ENCODE results near the gene AUTS2. TPM values are rescaled to one million over a fixed set of nuclear protein-coding genes. Genes with fewer than 3 reads are reported as not detected.

The AUTS2 gene
- total RNA-seq, 1 experiment from 2014 or later = 256 TPM

GRCh38 chr7:70439651-70440050 lies 841.4 kb downstream of the AUTS2 start:
- no peak overlapping the region for H3K4me2 ChIP-seq (ENCODE audit: insufficient read depth, insufficient read length, low read length)
- H2AK5ac ChIP-seq (ENCODE audit: insufficient read length, low read length) = no peak overlapping the region
- Mint-ChIP-seq H3K4me3 (no peak overlapping the region), H3K4me1 (peaks cover 0 to 5% of the 10 kb centered on the region in 2 experiments; a peak in 1 of 4 replicates), H3K9me3 (no peaks in the 10 kb centered on the region), H3K27ac (no peak overlapping the region), H3K36me3 (ENCODE audit: insufficient read depth in 1 of 3, low read depth in 3 of 3) (no peaks in the 10 kb centered on the region), H3K27me3 (ENCODE audit: low read depth) (peaks cover 1% of the 10 kb centered on the region; the same call in 1 of the 2 replicates)
- H3K79me1 ChIP-seq (ENCODE audit: insufficient read depth, low read depth, low read length, poor library complexity, severe bottlenecking) = no peaks in the 10 kb centered on the region
- H3K4me1 ChIP-seq (ENCODE audit: insufficient read depth, low read length) = no peaks in the 10 kb centered on the region
- H2BK15ac ChIP-seq (ENCODE audit: low read depth, low read length) = no peak overlapping the region
- H3K23me2 ChIP-seq (ENCODE audit: insufficient read length, low read depth, low read length, poor library complexity, severe bottlenecking) = no peaks in the 10 kb centered on the region
- DNase-seq = no peak
- H3K23ac ChIP-seq (ENCODE audit: insufficient read length, low read depth, low read length) = no peak overlapping the region
- no peak overlapping the region for H4K91ac ChIP-seq (ENCODE audit: insufficient read length, low read depth, low read length)
- H3K27me3 ChIP-seq (ENCODE audit: insufficient read depth, low read length) = no peaks in the 10 kb centered on the region
- WGBS (ENCODE audit: extremely low coverage, insufficient read length, low lambda C conversion rate) = no CpG with 5 or more reads among the region's 2 CpGs
- H3K56ac ChIP-seq (ENCODE audit: insufficient read length, low read depth, low read length) = no peak overlapping the region
- H3K9me3 ChIP-seq (ENCODE audit: control insufficient read depth, low read depth, low read length) = no peaks in the 10 kb centered on the region
- H3K9ac ChIP-seq (ENCODE audit: extremely low read depth, insufficient read length, low read length) = no peak overlapping the region
- H3K14ac ChIP-seq (ENCODE audit: insufficient read depth, low read length) = no peak overlapping the region
- H2BK12ac ChIP-seq (ENCODE audit: insufficient read length, low read depth, low read length) = no peak overlapping the region
- no peak overlapping the region for H2BK20ac ChIP-seq (ENCODE audit: low read depth, low read length, poor library complexity, severe bottlenecking)
- H3K18ac ChIP-seq (ENCODE audit: insufficient read length, low read depth, low read length) = no peak overlapping the region
- no peak overlapping the region for H2AFZ ChIP-seq (ENCODE audit: low read length)
- no peak overlapping the region for H2BK5ac ChIP-seq (ENCODE audit: insufficient read length, low read length)
- no peak overlapping the region for H4K5ac ChIP-seq (ENCODE audit: insufficient read length, low read depth, low read length)
- H4K8ac ChIP-seq (replicated peaks; ENCODE audit: insufficient read length, low read depth, low read length) = no peak overlapping the region
- no peaks in the 10 kb centered on the region for H3K79me2 ChIP-seq (ENCODE audit: insufficient read depth, low read length)
- H3T11ph ChIP-seq (ENCODE audit: low read length) = no peak overlapping the region
- H3K27ac ChIP-seq (ENCODE audit: insufficient read length, low read depth, low read length) = no peak overlapping the region
- TF ChIP-seq CTCF (conservative IDR thresholded peaks at IDR 0.05) = no peak
- H4K20me1 ChIP-seq (ENCODE audit: control insufficient read depth, insufficient read depth, insufficient read length) = no peaks in the 10 kb centered on the region
- H2BK120ac ChIP-seq (ENCODE audit: low read depth, low read length, poor library complexity, severe bottlenecking) = no peak overlapping the region
- H3K4ac ChIP-seq (ENCODE audit: low read depth, low read length) = no peak overlapping the region

All from H9 (cell line).